GM12878 (cell line): Measurements from ENCODE around the gene GTSF1L. TPM values are rescaled to one million over a fixed set of nuclear protein-coding genes. Genes with fewer than 3 reads are reported as not detected.

Experiments
- ATAC-seq: fragments of 200-7000 bp; cut with Tn5 transposase; 3 replicates; pipeline ENCODE4 v1.9.1; 2020; ENCODE audit warnings: mild to moderate bottlenecking, moderate library complexity
- BruUV-seq: library from RNA; stranded (reverse); fragments of 400-500 nt; replicated peaks from 2 replicates; lab custom pipeline; 2021; lab: Mats Ljungman, UMichigan
- CTCF ChIA-PET: fragments of 300-600 bp; sonication (Branson Sonifier 250); formaldehyde crosslinking; extraction: SDS; loops from one replicate; lab custom pipeline; 2021; ENCODE audit warnings: inconsistent platforms; lab: Yijun Ruan, JAX
- POLR2A ChIA-PET: fragments of 350-600 bp; formaldehyde crosslinking; extraction: SDS; loops from one replicate; lab custom pipeline; 2021; ENCODE audit warnings: inconsistent platforms; lab: Charles Lee
- RAD21 ChIA-PET: fragments of 300-600 bp; sonication (Branson Sonifier 250); formaldehyde crosslinking; loops from one replicate; lab custom pipeline; 2023; ENCODE audit warnings: antibody characterized with exemption; ENCODE audit not compliant: unreplicated experiment; lab: Charles Lee
- SMC1A ChIA-PET: fragments of 300-600 bp; sonication (Branson Sonifier 250); formaldehyde crosslinking; loops from one replicate; lab custom pipeline; 2023; ENCODE audit not compliant: unreplicated experiment, uncharacterized antibody; lab: Charles Lee
- DNase-seq: peaks from one replicate; pipeline ENCODE4 v3.0.0-alpha.2; 2011; ENCODE audit warnings: low read depth, low spot score
- FAIRE-seq: peaks from 3 replicates; lab custom pipeline; 2011; peaks lifted over from hg19 to GRCh38; lab: Jason Lieb, UNC
- H2AFZ ChIP-seq: 2 replicates; pipeline ENCODE4 v1.6.0; 2011; ENCODE audit warnings: low read depth, low read length, control low read depth; ENCODE audit not compliant: control insufficient read depth
- H3K27ac ChIP-seq: 2 replicates; pipeline ENCODE4 v1.5.1; 2011; ENCODE audit warnings: control low read depth; ENCODE audit not compliant: control insufficient read depth, insufficient read depth
- H3K27me3 ChIP-seq, 2 experiments: replicated peaks in 1 of 2; 2 replicates each; pipeline versions ENCODE4 v1.6.0 to v1.6.1; 2011; ENCODE audit warnings: low read length in 1 of 2; ENCODE audit not compliant: control insufficient read depth in 2 of 2, insufficient read depth in 2 of 2
- H3K36me3 ChIP-seq, 2 experiments: 2 replicates each; pipeline ENCODE4 v1.5.1; 2011; ENCODE audit warnings: low read length in 1 of 2; ENCODE audit not compliant: control insufficient read depth in 2 of 2, insufficient read depth in 2 of 2
- H3K4me1 ChIP-seq: 2 replicates; pipeline ENCODE4 v1.6.1; 2011; ENCODE audit warnings: mild to moderate bottlenecking, low read length, moderate library complexity, mixed read lengths; ENCODE audit not compliant: control insufficient read depth, insufficient read depth
- H3K4me2 ChIP-seq: 2 replicates; pipeline ENCODE4 v1.6.0; 2011; ENCODE audit warnings: control low read depth; ENCODE audit not compliant: control insufficient read depth, insufficient read depth
- H3K4me3 ChIP-seq: fragments of 200-600 bp; sonication (generic); 2 replicates; pipeline ENCODE4 v1.5.1; 2016
- H3K79me2 ChIP-seq: 2 replicates; pipeline ENCODE4 v1.6.0; 2011; ENCODE audit warnings: low read length; ENCODE audit not compliant: control insufficient read depth, insufficient read depth
- H3K9ac ChIP-seq: 2 replicates; pipeline ENCODE4 v1.8.0; 2011; ENCODE audit warnings: low read length, control low read depth, mixed read lengths; ENCODE audit not compliant: control insufficient read depth, insufficient read depth
- H3K9me3 ChIP-seq: replicated peaks from 3 replicates; pipeline ENCODE4 v1.5.1; 2011; ENCODE audit warnings: mild to moderate bottlenecking, low read length; ENCODE audit not compliant: control insufficient read depth, insufficient read depth
- H4K20me1 ChIP-seq: 2 replicates; pipeline ENCODE4 v1.6.0; 2011; ENCODE audit not compliant: control insufficient read depth, insufficient read depth
- ASH2L ChIP-seq: fragments of 300-600, 200-600 bp; sonication (generic); IDR thresholded peaks from 2 replicates; pipeline ENCODE4 v1.6.1; 2017; ENCODE audit warnings: low read depth, mild to moderate bottlenecking, borderline replicate concordance
- ESRRA ChIP-seq: IDR thresholded peaks from 2 replicates; pipeline ENCODE4 v1.6.1; 2012; ENCODE audit warnings: mild to moderate bottlenecking, low read length, improper control_type of control experiment
- IRF4 ChIP-seq: IDR thresholded peaks from 2 replicates; pipeline ENCODE4 v1.6.1; 2011; ENCODE audit warnings: low read depth, low read length
- NFIC ChIP-seq: IDR thresholded peaks from 2 replicates; pipeline ENCODE4 v1.6.1; 2012; ENCODE audit warnings: low read depth, mild to moderate bottlenecking, inconsistent platforms, low read length, moderate library complexity
- RUNX3 ChIP-seq: IDR thresholded peaks from 2 replicates; pipeline ENCODE4 v1.6.1; 2012; ENCODE audit warnings: low read length, inconsistent platforms
- SMARCA5 ChIP-seq: fragments of 450-650 bp; IDR thresholded peaks from 2 replicates; pipeline ENCODE4 v1.6.1; 2017; ENCODE audit warnings: mild to moderate bottlenecking
- ZNF207 ChIP-seq: fragments of 450-650 bp; IDR thresholded peaks from 2 replicates; pipeline ENCODE4 v1.6.1; 2014; ENCODE audit warnings: antibody characterized with exemption, mild to moderate bottlenecking, borderline replicate concordance
- WGBS: methylation state at CpG from one replicate; pipeline ENCODE4 v1.1.6; 2016; ENCODE audit warnings: low lambda C conversion rate; ENCODE audit not compliant: insufficient replicate concordance, insufficient coverage; ENCODE audit errors: missing lambda C conversion rate; 5-methylcytosine and 5-hydroxymethylcytosine counted together
- in situ Hi-C: fragments of 300-500 bp; cut with MboI; formaldehyde crosslinking; loops from 9 replicates; pipeline ENCODE4 v1.14.3; 2018; ENCODE audit warnings: mixed read lengths
- intact Hi-C: fragments of 100-400 bp; cut with micrococcal nuclease; formaldehyde crosslinking; loops from one replicate; pipeline ENCODE4 v1.14.2; 2022; ENCODE audit not compliant: unreplicated experiment
- polyA plus RNA-seq, 11 experiments: library from polyadenylated mRNA; depleted of rRNA in 4 of 11; unstranded in 6 of 11; stranded (reverse) in 5 of 11; fragments of >200 nt; fragmentation: Nextera tagmentation in 4 of 11; fragmentation: Illumina TruSeq in 1 of 11; extraction: Ambion mirVana in 4 of 11; extraction: Trizol in 1 of 11; gene quantifications; 1 replicate in 1 of 11; 2 replicates in 10 of 11; pipeline versions ENCODE4 v1.2.1 to v1.2.3, GENCODE V29; 2011 to 2016; ENCODE audit warnings: inconsistent platforms in 2 of 11, missing spikeins in 2 of 11, low read depth in 1 of 11
- total RNA-seq, 4 experiments: library from RNA; depleted of rRNA in 3 of 4; stranded (reverse); fragments of >200 nt in 3 of 4; fragmentation: Illumina TruSeq in 1 of 4; extraction: Trizol in 1 of 4; gene quantifications; 2 replicates each; pipeline versions ENCODE4 v1.2.1 to v1.2.3, GENCODE V29; 2013 to 2021
- TF ChIP-seq, protein P1 (sequence below): fragments of 450-650 bp; IDR thresholded peaks from 2 replicates; pipeline ENCODE4 v1.6.1; 2017; ENCODE audit warnings: low read depth, mild to moderate bottlenecking, moderate library complexity
- TF ChIP-seq, protein P2 (sequence below): IDR thresholded peaks from 2 replicates; pipeline ENCODE4 v1.6.1; 2012; ENCODE audit warnings: low read length, inconsistent platforms
- TF ChIP-seq, protein P3 (sequence below): fragments of 450-650 bp; IDR thresholded peaks from 2 replicates; pipeline ENCODE4 v1.6.1; 2016; ENCODE audit warnings: mild to moderate bottlenecking

GTSF1L gene
- total and polyA plus RNA-seq, 10 of the 15 experiments (the other 5 are each of a cell fraction or from before 2014, with no cell fraction given): 0.56 to 2.4 (median 1.3) TPM

DNA sequence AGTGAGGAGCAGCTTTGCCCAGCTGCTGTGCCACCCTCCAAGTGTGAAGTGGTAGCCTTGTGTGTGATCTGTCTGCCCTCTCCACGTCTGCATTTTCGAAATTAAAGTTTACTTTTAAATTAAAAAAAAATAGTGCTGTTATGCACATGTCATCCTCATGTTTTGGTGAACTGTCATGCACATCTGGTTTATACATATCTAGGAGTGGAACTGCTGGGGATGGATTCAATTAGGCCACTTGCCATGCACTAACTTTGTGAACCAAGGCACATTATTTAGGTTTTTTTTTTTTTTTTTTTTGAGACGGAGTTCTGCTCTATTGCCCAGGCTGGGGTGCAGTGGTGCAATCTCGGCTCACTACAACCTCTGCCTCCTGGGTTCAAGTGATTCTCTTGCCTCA lies 3.6 kb downstream of the GTSF1L start:
- CTCF ChIA-PET: interaction anchor here (1.3 to 2.6 kb wide), 3 partner anchors 10 to 27 kb away, joined by 3 to 9 read pairs (median 8); no protein-coding TSS in a partner anchor
- WGBS: 77% methylated on average over 3 of the region's 4 CpGs
- ATAC-seq: no peak

DNA sequence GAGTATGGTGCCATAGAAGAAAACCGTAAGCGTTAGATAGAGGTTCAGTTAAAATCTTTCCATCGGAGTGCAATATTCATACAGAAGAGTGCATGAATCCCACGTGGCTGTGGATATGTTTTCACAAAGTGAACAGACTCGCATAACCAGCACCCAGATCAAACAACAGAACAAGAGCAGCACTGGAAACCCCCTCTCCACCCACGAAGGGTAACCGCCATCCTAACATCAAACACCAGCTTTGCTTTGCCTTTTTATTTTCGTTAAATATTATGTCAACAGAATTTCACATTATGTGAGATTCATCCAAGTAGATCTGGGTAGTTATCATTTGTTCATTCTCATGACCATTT lies 4.7 kb downstream of the GTSF1L start:
- BruUV-seq: no TSS peak
- RAD21 ChIA-PET: interaction anchor here (1.0 to 1.4 kb wide), 3 partner anchors 11 to 63 kb away, joined by 3 to 4 read pairs (median 3); no protein-coding TSS in a partner anchor
- H3K27ac ChIP-seq: no peak overlapping the region
- TF ChIP-seq, protein P1, sequence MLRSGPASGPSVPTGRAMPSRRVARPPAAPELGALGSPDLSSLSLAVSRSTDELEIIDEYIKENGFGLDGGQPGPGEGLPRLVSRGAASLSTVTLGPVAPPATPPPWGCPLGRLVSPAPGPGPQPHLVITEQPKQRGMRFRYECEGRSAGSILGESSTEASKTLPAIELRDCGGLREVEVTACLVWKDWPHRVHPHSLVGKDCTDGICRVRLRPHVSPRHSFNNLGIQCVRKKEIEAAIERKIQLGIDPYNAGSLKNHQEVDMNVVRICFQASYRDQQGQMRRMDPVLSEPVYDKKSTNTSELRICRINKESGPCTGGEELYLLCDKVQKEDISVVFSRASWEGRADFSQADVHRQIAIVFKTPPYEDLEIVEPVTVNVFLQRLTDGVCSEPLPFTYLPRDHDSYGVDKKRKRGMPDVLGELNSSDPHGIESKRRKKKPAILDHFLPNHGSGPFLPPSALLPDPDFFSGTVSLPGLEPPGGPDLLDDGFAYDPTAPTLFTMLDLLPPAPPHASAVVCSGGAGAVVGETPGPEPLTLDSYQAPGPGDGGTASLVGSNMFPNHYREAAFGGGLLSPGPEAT: peak; percentile 75; the same call in 1 of the 2 replicates
- TF ChIP-seq ZNF207: no peak
- TF ChIP-seq, protein P2, sequence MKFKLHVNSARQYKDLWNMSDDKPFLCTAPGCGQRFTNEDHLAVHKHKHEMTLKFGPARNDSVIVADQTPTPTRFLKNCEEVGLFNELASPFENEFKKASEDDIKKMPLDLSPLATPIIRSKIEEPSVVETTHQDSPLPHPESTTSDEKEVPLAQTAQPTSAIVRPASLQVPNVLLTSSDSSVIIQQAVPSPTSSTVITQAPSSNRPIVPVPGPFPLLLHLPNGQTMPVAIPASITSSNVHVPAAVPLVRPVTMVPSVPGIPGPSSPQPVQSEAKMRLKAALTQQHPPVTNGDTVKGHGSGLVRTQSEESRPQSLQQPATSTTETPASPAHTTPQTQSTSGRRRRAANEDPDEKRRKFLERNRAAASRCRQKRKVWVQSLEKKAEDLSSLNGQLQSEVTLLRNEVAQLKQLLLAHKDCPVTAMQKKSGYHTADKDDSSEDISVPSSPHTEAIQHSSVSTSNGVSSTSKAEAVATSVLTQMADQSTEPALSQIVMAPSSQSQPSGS: peak; percentile 22; the same call in 1 of the 2 replicates
- no peak for TF ChIP-seq ASH2L
- TF ChIP-seq SMARCA5: 0 out of 2 replicates have a peak, but pooled peaks have one; percentile 34
- TF ChIP-seq RUNX3: peak; percentile 81
- TF ChIP-seq IRF4: no peak
- TF ChIP-seq NFIC: 0 out of 2 replicates have a peak, but pooled peaks have one; percentile 31

More for the DNA sequence above, 3.6 kb downstream of the GTSF1L start:
- ChIA-PET SMC1A (interaction anchor here (0.8 to 2.2 kb wide), 6 partner anchors 9 to 366 kb away, joined by 3 to 7 read pairs (median 4); no protein-coding TSS in a partner anchor), RAD21 (interaction anchor here (0.7 to 1.0 kb wide), 2 partner anchors 55 to 64 kb away, joined by 3 to 4 read pairs; no protein-coding TSS in a partner anchor), POLR2A (interaction anchor here (0.6 kb wide), 1 partner anchor 604 kb away, joined by 3 read pairs; no protein-coding TSS in a partner anchor)
- DNase-seq (no peak), FAIRE-seq (no peak)
- no peak for TF ChIP-seq RUNX3
- no peak for TF ChIP-seq ESRRA
- TF ChIP-seq, protein P3, sequence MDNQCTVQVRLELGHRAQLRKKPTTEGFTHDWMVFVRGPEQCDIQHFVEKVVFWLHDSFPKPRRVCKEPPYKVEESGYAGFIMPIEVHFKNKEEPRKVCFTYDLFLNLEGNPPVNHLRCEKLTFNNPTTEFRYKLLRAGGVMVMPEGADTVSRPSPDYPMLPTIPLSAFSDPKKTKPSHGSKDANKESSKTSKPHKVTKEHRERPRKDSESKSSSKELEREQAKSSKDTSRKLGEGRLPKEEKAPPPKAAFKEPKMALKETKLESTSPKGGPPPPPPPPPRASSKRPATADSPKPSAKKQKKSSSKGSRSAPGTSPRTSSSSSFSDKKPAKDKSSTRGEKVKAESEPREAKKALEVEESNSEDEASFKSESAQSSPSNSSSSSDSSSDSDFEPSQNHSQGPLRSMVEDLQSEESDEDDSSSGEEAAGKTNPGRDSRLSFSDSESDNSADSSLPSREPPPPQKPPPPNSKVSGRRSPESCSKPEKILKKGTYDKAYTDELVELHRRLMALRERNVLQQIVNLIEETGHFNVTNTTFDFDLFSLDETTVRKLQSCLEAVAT: no peak
- Histone ChIP-seq H3K4me3 (no peak overlapping the region), H3K27me3 (no peaks in the 10 kb centered on the region), H3K36me3 (no peaks in the 10 kb centered on the region; a peak in 1 of 4 replicates), H3K4me1 (peaks cover 4% of the 10 kb centered on the region; the same call in 1 of the 2 replicates), H2AFZ (no peak overlapping the region), H4K20me1 (no peaks in the 10 kb centered on the region), H3K9me3 (no peaks in the 10 kb centered on the region; the same call in 1 of the 3 replicates), H3K9ac (no peak overlapping the region), H3K4me2 (no peak overlapping the region), H3K27ac (no peak overlapping the region), H3K79me2 (no peaks in the 10 kb centered on the region)
- no TSS peak for BruUV-seq
- in situ Hi-C loops: no loop called here
- intact Hi-C loops: no loop called here

More for the DNA sequence above, 4.7 kb downstream of the GTSF1L start:
- H3K9me3 ChIP-seq: no peaks in the 10 kb centered on the region; the same call in 1 of the 3 replicates
- FAIRE-seq: no peak
- 0 out of 2 replicates have a peak overlapping the region, but pooled peaks have one; percentile 46 for H3K4me2 ChIP-seq
- CTCF ChIA-PET: interaction anchor here (2.2 to 2.6 kb wide), 2 partner anchors 11 to 28 kb away, joined by 8 to 9 read pairs; no protein-coding TSS in a partner anchor
- WGBS: 18% methylated on average over 8 of the region's 8 CpGs
- ATAC-seq: peak; percentile 80
- POLR2A ChIA-PET: interaction anchor here (1.3 kb wide), 1 partner anchor 12 kb away, joined by 3 read pairs; no protein-coding TSS in a partner anchor
- no peak overlapping the region for H3K4me3 ChIP-seq
- intact Hi-C loops (no loop called here), in situ Hi-C loops (no loop called here)
- peak overlapping the region; percentile 66 for H2AFZ ChIP-seq
- H3K4me1 ChIP-seq: peaks cover 4% of the 10 kb centered on the region; the same call in 1 of the 2 replicates
- no peak for DNase-seq
- no peak overlapping the region for H3K9ac ChIP-seq
- no peaks in the 10 kb centered on the region for H3K79me2 ChIP-seq
- H3K27me3 ChIP-seq: no peaks in the 10 kb centered on the region
- H3K36me3 ChIP-seq: peaks cover 0 to 3% of the 10 kb centered on the region in 2 experiments; a peak in 2 of 4 replicates
- H4K20me1 ChIP-seq: no peaks in the 10 kb centered on the region
- SMC1A ChIA-PET: interaction anchor here (0.6 to 2.2 kb wide), 5 partner anchors 11 to 103 kb away, joined by 3 to 7 read pairs (median 4); no protein-coding TSS in a partner anchor
